GM19372 (cell line): Measurements from ENCODE around the gene PKDCC.
A peak's percentile ranks its signal among the peaks of the same experiment; 100 is the strongest.

Experiments used
- ATAC-seq: cut with Tn5 transposase; IDR thresholded peaks from one replicate; pipeline ENCODE4 v1.9.1; 2021; ENCODE audit warnings: mild to moderate bottlenecking, low read depth, moderate library complexity; ENCODE audit not compliant: unreplicated experiment

Gene PKDCC

DNA sequence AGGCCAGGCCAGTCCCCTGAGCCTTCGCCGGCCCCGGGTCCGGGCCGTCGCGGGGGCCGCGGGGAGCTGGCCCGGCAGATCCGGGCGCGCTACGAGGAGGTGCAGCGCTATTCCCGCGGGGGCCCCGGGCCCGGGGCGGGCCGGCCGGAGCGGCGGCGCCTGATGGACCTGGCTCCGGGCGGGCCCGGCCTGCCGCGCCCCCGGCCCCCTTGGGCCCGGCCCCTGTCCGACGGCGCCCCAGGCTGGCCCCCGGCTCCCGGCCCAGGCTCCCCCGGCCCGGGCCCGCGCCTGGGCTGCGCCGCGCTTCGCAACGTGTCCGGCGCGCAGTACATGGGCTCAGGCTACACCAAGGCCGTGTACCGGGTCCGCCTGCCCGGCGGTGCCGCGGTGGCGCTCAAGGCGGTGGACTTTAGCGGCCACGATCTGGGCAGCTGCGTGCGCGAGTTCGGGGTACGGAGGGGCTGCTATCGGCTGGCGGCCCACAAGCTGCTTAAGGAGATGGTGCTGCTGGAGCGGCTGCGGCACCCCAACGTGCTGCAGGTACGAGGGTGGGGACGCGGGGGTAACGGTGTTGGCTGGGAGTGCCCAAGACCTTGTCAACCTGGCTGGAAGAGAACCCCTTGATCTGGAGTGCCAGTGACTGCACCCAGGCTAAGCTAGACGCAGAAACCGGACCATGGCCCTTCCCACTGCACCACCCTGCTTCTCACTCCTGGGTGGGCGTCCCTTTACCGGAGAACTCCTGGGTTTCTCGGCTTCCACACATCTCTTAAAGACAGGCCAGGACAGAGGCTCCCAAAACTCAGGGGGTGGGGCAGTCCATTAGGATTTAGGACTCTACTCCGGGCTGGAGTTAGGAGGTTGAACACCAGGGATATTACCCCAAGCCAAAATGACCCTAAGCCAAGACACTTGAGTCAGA lies 739 bp downstream of the PKDCC start:
- ATAC-seq: peak; percentile 4

DNA sequence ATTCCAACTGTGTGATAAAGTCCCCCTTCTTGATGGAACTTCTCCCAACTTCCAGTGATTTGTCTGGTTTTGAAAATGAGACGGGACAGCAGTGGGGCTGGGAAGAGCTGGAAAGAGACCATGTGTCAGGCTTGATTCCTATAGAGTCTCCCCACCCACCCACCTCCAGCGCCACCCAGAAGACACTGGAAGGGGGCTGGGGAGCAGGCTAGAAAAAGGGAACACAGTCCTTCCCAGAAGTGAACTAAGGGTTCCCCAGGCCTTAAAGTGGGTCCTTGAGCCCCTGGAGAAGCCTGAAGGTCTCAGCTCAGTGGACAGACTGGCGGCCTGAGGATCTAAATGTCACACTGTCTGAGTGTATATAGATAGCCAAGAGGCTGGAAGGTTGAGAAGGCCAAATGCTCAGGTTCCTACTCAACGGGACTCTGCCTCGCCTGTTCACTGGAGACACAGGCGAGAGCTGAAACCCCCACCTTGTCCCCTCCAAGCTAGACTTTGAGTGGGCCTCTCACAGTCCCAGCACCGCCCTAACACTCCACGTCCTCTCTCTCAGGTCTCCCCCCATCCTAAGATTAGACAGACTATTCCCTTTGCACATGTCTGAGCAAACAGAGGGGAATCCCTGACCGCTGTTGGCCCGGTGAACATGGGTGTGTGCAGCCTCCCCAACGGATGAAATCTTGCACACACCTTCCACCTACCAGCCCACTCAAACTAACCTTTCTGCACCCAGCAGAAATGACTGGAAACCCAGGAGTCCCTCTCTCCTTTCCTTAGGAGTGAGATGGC lies 1.6 kb downstream of the PKDCC start:
- ATAC-seq: no peak

DNA sequence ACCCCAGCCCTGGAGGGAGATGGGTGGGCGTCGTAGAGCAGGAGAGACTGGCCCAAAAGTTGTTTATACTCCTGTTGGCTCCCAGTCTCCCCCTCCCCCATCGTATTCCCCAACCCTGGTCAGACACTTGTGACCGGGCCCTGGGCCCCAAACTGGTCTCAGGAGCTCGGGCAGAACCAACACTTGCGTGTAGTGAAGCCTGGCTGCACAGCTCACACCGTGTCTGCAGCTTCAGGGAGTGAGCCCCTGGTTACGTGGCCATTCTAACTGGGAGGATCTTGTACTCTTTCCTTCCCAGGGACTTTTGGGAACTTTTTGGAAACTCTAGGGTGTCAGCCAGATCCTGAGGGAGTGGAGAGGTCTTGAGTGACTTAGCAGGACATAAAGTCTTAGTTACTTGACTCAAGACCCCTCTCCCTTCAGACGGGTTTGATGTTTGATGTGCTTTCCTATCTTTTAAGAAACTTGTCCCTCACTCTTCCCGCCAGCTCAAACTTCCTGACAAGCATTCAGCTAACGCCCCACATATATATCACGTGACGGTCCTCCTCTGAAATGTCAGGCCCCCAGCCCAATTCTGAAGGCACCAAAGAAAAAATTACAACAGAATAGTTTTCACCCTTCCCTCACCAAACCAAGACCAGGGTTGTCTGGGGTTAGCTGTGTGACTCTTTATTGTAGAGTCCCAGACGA lies 2.3 kb downstream of the PKDCC start:
- ATAC-seq: no peak

GRCh38 chr2:42050703-42051542 lies 3.1 kb downstream of the PKDCC start:
- no peak for ATAC-seq

DNA sequence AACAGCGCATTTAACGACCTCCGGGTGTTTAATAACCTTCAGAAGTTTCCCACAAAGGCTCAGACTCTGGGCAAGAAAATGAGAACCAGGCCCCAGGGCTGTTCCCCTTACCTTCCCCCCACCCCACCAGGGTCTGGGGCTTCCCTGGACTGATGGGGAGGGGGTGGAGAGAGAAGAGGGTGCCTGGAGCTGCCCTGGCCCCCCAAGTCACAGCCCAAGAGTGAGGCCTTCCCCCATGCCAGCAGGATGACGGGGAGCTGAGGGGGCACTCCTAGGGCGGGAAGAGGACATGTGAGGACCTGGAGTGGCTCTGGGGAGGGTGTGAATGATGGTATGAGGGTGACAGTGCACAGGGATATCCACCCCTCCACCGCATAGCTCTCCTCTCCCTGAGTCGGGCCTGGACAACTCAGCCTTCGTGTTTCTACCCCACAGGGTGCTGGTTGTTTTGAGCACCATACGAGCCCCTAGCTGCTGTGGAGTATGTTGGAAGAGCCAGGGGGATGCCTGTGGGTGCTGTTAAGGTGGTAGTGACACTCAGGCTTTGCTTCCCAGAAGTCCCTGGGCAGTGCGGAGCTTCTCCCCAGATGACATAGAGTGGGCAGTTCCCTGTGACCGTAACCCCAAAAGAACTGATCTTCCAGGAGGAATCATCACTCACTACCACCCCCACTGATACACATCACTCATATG lies 3.9 kb downstream of the PKDCC start:
- no peak for ATAC-seq

DNA sequence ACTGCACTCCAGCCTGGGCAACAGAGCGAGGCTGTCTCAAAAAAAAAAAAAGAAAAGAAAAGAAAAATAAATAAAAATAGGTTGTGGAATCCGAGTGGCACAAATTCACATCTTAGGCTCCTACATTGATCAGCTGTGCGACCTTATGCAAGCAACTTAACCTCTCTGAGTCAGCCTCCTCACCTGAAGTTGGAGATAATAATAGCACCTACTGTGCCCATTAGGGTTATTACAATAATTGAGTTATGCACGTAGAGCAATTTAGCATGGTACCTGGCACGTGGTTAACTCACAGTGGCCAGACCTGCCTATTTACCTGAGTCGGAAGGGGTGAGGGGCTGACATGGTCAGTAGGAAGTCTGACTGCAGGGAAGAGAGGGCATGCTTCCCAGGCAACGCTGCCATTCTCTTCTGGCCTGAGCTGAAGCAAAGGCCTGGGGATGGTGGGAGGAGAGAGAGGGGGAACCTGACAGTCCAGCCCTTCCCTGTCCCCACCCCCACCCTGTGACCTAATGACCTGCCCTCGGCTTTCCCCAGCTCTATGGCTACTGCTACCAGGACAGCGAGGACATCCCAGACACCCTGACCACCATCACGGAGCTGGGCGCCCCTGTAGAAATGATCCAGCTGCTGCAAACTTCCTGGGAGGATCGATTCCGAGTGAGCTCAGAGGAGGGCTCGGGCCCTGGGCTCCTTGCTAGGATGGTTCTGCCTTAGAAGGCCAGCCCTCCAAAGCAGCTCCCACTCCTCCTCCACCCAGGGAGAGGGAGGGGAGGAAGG lies 5.1 kb downstream of the PKDCC start:
- no peak for ATAC-seq

DNA sequence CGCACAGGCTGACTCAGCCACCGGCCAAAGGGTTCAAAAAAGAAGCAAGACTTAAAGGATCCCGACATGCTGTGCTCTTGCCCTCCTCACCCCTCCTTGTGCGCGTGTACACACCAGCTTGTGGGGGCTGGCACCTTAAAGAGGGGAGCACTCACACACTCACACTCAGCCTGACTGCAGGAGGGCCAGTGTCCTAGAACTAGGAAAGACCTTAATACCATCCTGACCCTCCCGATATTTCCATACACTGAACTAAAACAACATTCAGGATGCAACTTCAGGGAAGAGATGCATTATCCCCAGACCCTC lies 5.6 kb downstream of the PKDCC start:
- no peak for ATAC-seq

- ATAC-seq: no peak
Observed at GRCh38 chr2:42053791-42054701, 6.2 kb downstream of the PKDCC start.

GRCh38 chr2:42054714-42055430 lies 7.1 kb downstream of the PKDCC start:
- no peak for ATAC-seq

DNA sequence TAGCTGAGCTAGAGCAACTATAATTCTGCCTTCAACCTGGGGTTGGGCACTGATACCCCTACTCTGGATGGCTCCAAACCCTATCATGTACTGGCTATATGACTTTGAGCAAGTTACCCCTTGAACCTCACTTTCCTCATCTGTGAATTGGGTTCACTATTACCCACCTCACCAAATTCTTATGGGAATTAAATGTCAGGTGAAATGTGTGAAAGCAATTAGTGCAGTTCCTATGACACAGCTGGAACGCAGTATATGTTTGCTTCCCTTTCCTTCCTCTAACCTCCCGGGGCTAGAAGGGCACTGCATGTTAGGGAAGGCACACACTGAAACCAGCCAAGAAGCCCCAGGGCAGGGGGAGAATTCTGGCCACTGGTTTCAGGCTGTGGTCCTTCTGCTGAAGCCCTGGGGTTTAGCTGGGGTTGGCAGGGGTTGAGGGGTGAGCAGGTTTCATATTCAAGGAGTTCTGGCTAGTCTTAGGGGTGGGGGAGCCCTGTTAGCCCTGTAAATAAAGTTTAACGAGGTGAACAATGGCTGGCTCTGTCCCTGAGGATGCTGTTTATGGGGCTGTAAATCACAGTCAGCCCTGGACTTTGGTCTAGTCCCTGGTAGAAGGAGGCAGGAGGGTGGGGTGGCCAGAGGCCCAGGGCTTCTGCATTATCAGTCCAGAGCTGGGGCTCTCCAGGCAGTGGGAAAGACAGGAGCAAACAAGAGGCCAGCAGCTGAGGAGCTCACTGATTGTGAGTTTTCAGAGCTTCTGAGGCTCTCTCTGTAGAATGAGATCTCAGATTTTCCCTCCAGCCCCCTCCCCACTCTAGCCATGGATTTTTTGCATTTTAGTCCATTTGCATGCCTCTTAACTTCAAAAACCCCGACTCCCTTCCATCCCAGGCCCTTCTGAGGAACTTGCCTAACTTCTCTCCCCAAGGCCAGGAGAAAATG lies 8.0 kb downstream of the PKDCC start:
- ATAC-seq: no peak

DNA sequence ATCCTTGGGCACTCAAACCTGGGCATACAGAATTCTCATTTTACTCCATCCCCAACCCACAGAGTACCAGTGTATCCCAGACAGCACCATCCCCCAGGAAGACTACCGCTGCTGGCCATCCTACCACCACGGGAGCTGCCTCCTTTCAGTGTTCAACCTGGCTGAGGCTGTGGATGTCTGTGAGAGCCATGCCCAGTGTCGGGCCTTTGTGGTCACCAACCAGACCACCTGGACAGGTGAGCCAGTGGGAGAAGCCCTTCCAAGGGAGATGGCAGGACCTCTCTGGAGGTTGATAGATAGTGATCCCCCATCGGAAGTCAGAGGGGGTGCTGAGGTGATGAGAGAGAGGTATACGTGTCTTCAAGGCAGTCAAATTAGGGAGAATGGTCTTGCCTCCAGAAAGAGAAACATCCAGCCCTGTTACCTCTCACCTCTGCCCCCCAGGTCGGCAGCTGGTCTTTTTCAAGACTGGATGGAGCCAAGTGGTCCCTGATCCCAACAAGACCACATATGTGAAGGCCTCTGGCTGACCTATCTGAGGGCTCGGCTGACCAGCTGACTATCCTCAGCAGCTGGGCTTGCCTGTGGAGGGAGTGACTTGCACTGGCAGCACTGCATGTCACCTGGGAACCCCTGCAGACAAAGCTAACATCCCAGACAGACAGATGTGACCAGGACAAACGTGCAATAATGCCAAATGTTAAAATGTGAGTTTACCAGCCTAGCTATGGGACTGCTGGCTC lies 9.5 kb downstream of the PKDCC start:
- no peak for ATAC-seq

GRCh38 chr2:42057902-42058450 lies 10.2 kb downstream of the PKDCC start:
- no peak for ATAC-seq

DNA sequence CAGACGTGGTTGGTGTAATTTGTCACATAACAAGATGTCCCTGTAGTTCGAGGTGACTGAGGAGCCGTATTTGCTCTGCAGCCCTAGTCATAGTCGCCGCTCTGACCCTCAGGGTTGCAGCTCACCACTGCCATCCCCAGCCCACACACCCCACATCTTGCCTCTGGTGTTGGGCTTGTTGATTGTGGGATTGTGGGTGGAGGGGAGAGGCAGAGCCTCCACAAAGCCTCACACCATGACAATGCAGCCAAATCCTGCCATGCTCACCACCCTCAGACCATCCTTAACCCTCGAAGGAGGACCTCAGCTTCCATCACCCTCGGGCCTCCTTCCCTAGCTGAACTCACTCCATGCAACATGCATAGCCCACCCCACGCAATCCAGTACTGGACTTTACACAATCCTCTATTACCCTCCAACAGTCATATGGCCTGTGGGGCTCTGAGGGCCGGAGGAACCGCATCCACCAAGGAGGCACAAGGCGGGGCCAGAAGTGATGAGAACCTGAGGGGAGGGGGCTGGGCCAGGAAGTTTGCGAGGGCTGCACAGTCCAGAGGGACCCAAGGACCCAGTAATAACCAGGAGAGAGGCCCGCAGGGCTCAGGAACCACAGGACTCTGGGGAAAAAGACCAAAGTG lies 11.6 kb downstream of the PKDCC start:
- no peak for ATAC-seq

DNA sequence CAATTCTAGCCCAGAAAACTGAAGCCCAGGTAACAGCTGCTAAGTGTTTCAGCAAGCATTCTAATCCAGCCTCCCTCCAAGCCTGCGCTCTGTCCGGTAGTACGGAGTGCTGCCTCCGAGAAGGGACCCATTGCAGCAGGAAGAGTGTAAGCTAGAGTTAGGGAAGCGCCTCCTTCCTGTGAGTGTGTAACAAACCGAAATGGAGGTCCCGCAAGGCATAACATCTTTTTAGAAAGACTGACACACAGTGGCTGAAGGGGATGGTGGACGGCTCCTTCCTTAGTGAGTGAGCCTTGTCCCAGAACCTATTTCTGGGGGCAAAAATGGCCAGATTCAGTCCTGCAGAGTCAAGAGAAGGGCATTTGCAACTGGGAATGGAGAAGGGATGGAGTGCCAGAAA lies 12.2 kb downstream of the PKDCC start:
- ATAC-seq: no peak
